ENCODE results near the gene TAP2.

DNA sequence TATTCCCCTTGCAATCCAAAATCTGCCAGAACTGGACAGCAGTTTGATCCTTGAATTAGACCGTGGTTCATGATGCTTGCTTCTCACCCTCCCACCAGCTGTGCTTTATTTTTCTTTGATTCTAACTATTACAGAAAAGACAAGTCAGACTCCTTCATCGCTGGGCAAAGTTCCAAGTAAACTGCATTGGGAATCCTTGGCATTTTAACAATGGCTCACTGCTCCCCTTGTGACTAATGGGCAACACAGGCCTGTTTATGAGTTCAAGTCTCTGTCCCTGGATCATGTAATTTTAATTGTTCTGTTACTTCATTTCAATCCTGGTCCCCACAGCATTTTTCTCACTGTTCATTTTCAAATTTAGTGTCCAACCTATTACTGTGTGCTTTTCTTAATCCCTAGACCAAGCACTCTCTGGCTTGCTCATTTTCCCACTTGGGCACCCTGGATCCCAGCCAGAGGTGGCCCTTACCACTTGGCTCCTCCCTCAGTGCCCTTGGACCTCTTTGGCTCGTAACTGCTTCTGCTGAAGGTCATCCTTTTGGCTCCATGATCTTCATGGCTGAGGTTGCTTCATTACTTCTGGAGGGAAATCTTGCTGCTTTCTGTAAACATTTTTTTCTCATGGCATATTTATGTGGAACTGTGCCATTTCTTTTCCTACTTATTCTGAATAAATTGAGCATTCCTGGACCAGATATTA lies 48.3 kb upstream of the TAP2 start:
- TF ChIP-seq, protein P1, sequence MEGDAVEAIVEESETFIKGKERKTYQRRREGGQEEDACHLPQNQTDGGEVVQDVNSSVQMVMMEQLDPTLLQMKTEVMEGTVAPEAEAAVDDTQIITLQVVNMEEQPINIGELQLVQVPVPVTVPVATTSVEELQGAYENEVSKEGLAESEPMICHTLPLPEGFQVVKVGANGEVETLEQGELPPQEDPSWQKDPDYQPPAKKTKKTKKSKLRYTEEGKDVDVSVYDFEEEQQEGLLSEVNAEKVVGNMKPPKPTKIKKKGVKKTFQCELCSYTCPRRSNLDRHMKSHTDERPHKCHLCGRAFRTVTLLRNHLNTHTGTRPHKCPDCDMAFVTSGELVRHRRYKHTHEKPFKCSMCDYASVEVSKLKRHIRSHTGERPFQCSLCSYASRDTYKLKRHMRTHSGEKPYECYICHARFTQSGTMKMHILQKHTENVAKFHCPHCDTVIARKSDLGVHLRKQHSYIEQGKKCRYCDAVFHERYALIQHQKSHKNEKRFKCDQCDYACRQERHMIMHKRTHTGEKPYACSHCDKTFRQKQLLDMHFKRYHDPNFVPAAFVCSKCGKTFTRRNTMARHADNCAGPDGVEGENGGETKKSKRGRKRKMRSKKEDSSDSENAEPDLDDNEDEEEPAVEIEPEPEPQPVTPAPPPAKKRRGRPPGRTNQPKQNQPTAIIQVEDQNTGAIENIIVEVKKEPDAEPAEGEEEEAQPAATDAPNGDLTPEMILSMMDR (IDR thresholded peaks at IDR 0.05) = no peak
- no peak for TF ChIP-seq EZH2 (IDR thresholded peaks at IDR 0.05; ENCODE audit: borderline replicate concordance, insufficient read depth, low read depth, low read length, poor library complexity, severe bottlenecking)
